DND-41 (cell line): ENCODE data around the gene PSENEN.

Experiments used
- CTCF ChIP-seq: IDR thresholded peaks from 2 replicates; pipeline ENCODE4 v1.5.1; 2012; ENCODE audit warnings: borderline replicate concordance, low read length, moderate library complexity, mild to moderate bottlenecking; ENCODE audit not compliant: poor library complexity, severe bottlenecking; ENCODE audit errors: extremely low read depth
- EZH2 ChIP-seq: IDR thresholded peaks from 3 replicates; pipeline ENCODE4 v1.6.1; 2012; ENCODE audit warnings: borderline replicate concordance, low read depth, mild to moderate bottlenecking, moderate library complexity, low read length, inconsistent platforms; ENCODE audit not compliant: severe bottlenecking

- TF ChIP-seq CTCF (no peak), EZH2 (no peak)
Observed at GRCh38 chr19:35767288-35768081, 22.0 kb downstream of the PSENEN start.
